GM18499 (cell line): Measurements from ENCODE around the gene MYO1C.

Experiments used
- ATAC-seq: cut with Tn5 transposase; IDR thresholded peaks from one replicate; pipeline ENCODE4 v1.9.1; 2021; ENCODE audit warnings: moderate number of reproducible peaks; ENCODE audit not compliant: insufficient read depth, unreplicated experiment

The MYO1C gene

DNA sequence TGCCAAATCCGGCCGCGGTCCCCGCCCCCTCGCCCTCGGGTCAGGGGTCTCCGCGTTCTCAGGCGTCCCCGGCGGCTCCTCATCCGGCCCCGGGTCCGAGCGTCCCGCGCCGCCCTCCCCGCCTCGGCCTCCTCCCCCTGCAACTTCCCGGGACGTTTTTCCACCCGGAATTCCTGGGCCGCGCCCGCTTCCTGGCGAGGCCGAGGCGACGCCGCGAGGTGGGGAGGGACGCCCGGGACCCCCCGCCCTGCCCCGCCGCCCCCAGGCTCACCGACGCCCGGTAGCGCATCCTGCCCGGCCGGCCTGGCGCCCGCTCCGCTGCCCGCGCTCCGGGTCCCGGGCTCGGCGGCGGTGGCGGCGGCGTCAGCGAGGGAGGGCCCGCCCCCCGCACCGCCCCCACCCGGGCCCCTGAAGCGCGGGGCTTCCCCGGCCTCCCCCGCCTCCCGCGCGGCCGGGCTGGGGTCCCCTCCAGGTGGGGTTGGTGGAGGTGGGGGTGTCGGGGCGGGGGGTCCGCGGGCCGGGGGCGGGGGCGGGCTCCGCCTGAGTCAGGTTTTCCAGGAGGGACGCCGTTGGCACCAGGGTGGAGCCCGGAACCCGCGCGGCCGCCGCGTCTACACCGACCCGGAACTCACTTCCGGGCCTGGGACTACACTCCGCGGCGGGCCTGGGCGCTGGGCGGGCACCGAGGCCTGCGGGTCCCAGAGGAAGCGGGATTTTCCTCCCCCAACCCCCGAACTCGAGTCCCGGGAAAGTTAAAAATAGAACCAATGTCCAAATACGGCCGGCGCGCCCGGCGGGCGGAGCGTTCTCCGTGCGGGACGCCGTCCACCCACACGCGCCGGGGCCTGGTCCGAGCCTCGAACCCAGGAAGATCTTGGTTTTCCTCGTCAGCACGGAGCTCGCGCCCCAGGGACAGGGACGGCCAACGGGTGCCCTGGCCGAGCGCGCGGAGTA is 6.8 kb downstream of the MYO1C start:
- ATAC-seq = no peak

DNA sequence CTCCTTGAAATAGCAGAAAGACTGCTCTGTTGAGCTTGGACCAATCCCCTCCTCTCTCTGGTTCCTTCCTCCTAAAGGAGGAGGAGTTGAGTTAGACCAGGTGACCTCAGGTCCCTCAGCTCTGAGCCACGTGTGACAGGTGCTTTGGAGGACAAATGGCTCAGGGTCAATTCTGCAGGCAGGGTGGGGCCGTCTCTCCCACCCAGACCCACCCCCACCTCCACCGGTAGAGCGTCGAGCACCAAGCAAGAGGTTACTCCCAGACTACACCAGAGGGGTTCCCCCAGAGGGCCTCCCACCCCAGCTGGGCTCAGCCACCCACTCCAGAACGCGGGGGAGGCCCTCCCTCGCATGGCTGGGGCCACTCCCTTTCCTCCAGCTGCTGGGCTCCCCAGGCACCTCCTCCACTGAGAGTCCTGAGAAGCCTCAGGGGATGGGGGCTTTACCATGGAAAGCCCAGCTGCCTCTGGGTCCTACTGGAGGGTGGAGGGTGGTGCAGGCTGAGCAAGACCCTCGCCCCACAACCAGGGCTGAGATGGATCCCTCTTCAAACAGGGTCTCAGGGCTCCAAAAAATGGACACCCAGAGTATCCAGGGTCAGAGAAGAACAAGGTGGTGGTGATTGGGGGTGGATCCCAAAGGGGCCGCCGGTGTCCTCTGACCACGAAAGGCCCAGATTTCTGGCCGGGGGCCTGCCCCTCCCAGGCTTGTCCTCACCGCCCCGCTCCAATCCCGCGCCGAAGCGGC is 7.6 kb downstream of the MYO1C start:
- ATAC-seq = peak; percentile 43

DNA sequence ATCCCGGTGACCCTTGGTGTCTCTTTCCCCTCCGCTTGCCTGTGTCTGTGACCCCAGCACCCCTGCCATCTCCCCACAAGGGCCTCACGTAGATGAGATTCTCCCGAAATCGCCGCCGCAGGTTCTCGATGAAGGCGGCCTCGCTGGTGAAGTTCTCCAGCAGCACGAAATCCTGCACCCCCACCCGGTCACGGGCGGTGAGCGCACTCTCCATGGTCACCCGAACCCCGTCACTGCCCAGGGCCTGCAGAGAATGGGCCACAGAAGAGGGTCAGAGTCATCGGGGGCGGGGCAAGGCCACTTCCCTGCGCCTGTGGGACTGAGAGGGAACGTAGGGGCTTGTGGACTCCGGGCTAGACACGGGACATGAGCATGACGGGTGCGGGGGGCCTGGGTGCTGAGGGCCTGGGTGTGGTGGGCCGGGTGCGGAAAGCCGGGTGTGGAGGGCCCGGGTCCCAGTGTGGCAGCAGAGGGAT is 8.4 kb downstream of the MYO1C start:
- ATAC-seq = no peak

DNA sequence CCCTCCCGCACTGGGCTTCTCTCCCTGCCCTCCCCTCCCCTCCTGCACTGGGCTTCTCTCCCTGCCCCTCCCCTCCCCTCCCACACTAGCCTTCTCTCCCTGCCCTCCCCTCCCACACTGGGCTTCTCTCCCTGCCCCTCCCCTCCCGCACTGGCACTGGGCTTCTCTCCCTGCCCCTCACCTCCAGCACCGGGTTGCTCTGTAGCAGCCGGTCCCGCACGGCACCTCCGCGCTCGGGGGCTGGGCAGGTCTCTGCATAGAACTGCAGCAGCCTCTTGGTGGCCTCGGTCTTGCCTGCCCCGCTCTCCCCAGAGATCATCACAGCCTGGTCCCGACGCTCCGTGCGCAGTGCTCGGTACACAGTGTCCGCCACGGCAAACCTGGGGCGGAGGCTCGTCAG is 9.8 kb downstream of the MYO1C start:
- no peak for ATAC-seq

DNA sequence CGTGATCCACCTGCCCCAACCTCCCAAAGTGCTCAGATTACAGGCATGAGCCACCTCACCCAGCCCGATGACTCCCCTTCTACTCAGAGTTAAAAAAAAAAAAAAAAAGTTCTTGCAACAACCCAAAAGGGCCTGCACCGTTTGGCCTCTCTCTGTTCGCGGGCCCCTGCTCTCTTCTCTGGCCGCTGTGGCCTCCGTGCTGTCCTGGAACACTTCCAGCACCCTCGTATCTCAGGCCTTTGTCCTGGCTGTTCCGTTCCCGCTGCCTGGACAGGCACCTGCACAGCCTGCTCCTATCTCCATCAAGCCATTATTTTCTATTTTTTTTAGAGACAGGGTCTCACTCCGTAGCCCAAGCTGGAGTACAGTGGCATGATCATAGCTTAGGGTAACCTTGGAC is 10.8 kb downstream of the MYO1C start:
- ATAC-seq = no peak

DNA sequence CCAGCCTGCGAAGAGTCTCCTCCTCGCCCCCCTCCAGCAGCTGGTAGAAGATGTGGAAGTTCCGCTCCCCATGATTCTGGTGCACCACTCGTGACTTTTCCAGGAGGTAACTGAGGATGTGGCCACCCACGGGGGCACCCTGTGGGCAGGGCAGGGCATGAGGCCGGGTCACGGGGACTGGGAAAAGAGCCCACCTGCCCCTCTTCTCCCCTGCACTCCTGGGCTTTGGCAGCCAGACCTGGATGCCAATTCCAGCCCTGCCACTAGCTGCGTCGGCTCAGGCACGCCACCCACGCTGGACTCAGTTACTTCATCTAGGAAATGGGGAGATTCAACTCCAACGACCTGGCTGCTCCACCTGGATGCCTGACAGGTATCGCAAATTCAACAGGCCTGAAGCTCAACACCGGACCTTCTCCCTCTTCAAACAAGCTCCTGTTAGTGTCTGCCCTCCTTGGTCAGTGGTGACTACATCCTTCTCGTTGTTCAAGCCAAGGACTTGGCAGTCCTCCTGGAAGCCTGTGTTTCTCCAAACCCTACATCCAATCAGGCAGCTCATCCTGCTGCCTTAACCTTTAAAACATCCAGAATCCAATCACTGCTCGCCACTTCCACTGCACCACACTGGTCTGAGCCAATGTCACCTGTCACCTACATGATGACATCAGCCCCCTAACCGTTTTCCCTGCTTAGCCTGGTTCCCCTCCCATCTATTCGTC is 11.6 kb downstream of the MYO1C start:
- no peak for ATAC-seq

DNA sequence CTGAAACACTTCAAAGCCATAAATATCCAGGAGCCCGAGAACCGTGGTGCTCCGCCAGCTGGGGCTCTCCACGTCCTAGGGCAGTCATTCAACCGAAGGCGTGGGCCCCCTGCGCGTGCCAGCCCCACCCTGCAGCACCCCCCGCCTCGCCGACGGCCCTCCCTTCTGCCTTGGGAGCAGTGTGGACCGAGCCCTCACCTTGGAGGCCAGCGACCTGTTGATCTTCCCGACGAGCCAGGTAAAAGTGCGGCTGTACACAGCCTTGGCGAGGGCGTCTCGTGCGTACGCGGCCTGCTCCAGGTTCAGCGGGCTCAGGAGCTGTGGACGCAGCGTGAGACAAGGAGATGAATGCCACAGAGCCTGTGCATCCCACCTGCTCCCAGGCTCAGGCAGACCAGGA is 14.1 kb downstream of the MYO1C start:
- ATAC-seq = no peak

DNA sequence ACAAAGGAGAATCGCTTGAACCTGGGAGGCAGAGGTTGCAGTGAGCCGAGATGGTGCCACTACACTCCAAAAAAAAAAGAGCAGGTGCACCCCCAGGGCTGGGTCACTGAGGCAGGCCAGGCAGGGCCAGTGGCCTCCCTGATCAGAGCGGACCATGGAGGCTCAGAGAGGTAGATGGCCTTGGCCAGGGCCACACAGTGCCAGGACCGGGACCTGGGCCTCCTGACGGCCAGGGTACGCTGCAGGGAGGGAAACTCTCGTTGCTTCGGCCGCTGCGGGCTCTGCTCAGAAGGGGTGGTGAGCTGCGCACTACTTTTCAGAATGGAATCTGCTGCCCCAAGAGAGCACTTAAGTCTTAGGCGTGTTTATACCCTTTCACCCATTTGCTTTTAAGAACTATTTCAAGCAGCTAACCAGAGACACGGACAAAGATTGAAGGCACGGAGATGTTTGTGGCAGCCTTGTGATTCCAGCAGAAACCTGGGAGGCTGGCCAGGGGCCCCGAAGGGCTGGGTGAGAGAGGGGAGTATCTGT is 17.1 kb downstream of the MYO1C start:
- ATAC-seq = no peak

DNA sequence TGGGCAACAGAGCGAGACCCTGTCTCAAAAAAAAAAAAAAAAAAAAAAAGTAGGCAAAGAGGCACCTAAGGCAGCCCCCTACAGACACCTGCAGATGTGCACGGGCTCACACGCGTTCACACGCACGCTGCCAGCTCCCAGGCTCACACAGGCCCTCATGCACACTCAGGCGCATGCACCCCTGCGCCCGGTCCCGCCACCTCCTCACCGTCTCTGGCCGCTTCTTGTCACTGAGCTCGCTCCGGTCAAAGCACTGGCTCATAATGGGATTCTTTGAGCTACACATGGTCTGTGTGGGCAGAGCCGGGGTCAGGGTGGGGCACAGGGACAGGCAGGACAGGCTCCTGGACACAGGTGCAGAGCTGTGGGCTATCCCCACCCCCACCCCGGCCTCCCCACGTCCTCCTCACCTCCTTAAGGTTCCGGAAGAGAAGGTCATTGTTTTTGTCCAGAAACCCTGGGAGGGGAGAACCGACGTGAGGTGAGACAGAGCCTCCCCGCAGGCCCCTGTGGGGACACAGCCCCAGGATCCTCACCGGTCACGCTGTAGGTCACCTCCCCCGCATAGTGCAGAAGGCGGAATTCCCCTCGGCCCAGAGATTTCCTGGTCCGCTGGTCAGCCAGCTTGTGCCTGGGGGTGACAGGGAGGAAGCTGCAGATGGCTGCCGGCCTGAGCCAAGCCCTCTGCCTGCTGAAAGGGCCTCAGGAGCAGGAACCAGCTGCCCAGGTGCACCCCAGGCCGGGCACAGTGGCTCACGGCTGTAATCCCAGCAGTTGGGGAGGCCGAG is 17.9 kb downstream of the MYO1C start:
- ATAC-seq = no peak

DNA sequence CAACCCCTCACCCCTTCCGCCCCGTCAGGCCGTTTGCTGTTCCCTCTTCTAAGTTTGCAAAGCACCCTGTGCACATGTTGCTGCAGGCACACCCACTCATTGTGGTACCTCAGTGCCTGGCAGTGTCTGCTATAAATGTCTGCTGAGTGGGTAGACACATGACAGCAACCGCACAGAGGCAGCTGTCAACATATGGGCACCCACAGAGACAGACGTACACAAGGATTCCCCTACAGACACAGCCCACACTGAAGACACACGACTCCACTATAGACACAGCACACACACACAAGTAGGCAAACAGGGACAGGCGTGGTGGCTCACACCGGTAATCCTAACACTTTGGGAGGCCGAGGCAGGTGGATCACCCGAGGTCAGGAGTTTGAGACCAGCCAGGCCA is 18.6 kb downstream of the MYO1C start:
- no peak for ATAC-seq

DNA sequence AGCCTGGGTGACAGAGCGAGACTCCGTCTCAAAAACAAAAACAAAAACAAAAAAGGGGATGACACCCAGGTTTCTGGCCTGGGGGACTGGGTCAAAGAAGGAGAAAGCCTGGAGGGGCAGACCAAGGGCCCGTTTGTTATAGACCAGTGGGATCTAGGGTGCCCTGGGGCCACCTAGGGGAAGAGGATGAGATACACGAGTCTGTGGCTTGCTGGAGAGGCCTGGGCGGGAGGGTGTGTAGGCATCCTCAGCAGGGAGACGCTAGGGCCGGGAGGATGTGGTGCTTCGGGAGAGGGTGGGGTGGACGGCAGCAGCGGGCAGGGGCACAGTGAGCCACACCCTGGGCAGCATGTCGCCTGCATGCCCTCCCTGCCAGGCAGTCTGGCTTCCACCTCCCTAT is 19.3 kb downstream of the MYO1C start:
- no peak for ATAC-seq

DNA sequence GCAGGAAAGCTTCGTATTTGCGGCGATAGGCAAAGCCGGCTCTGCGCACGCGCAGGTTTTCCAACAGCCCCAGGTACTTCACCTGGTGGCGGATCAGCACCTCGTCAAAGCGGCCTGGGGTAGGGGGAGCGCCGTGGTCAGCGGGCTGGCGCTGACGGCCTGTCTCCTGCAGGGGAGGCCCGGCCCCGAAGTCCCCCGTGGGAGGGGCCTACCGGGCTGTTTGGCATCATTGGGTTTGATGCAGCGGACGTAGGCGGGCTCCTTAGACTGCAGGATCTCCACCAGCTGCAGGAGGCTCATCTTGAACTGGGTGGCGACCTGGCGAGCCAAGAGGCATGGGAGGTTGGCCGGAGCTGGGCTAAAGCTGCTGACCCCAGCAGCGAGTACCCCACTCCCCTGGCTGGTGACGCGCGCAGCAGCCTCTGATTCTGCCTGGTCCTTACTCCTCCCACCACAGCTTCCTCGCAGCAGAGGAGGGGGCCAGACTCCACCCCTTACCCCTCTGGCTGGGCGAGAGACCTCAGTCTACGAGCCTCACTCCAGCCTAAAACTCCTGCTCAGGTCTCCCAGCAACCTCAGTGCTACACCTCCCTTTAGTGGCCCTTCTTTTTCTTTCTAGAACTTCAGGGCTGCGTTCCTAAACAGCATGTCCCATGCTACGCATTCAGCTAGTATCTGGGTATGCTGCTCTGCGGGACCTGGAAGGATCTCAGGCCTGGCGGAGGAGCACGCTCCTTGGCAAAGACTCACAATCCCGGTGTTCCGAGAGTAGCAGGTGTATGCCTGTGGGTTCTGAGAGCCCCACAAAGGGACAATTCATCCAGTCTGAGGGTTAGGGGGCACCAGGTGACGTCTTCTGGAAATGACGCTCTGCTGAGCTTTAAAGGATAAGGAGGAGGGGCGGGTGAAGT is 20.3 kb downstream of the MYO1C start:
- no peak for ATAC-seq

DNA sequence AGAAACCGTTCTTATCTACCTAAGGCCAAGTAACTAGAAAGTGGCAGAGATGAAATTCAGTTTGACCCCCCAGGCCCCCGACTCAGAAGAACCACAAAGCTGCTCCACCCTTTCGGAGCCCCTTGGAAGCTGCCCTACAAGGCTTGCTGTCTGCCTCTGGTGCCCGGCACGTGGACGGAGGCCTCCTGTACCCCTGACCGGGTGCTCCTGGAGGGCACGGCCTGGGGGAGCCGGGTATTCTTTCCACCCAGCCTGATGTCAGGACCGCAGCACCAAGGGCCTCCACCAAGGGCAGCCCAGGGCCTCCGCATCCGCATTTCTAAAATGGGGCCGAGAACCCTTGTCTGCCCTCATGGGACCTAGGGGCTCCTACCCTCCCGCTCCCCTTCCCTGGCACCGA is 21.0 kb downstream of the MYO1C start:
- no peak for ATAC-seq

DNA sequence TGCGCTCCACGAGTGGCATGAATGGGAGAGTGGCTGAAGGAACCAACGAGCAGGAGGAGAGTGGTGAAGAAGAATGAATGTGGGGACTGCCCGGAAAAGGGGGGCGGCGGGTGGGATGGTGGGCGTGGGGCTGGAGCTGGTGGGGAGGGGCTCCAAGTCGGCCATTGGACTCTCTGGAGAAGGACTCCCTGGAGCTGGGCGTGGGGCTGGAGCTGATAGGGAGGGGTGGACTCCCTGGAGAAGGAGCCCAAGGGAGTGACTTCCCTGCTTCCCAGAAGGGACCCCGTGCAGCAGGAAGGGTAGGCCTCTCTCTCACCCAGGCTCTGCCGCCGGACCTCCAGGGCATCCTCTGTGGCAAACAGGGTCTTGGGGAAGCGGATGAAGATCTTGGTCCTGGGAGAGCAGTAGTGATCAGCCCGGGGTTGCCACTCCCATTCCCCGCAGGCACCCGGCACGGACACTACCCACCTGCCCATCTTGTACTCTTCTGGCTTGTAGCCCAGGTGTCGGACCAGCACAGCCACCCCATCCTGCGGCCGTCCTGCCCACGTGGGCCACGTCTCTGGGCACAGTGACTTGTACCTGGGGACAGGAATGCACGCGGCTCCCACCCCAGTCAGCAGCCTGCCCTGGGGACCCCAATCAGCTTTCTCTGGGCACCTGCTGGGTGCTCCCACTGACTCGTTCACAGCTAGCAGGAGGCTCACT is 21.6 kb downstream of the MYO1C start:
- no peak for ATAC-seq

DNA sequence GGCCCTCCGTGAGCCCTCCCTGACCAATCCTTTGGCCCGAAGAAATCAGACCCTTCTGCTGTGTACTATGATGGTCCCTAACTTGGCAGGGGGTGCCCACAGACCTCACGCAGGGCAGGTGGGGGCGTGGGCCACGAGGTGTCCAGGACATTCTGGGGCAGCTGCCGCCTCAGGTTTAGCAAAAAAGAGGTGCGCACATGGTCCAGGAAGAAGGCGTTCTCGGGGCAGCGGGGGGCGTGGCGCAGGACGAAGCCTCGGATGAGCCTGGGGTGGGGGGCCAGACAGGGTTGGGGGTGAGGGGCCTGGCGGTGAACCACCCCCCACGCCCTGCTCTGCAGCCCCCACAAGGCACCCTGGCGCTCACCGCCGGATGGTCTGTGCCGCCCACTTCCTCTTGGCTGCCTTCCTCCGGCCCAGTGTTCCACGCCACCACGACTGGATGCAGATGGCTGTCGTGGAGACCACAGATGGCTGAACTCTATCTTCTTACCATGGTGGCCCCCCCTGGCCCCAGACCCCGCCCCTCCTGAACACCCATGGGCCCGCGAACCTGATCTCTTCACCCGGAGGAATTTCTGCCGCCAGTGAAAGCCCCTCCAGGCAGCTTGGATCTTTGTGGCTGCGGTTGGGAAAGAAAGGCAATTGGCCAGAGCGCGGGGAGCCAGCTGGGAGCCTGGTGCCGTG is 22.3 kb downstream of the MYO1C start:
- ATAC-seq = no peak

DNA sequence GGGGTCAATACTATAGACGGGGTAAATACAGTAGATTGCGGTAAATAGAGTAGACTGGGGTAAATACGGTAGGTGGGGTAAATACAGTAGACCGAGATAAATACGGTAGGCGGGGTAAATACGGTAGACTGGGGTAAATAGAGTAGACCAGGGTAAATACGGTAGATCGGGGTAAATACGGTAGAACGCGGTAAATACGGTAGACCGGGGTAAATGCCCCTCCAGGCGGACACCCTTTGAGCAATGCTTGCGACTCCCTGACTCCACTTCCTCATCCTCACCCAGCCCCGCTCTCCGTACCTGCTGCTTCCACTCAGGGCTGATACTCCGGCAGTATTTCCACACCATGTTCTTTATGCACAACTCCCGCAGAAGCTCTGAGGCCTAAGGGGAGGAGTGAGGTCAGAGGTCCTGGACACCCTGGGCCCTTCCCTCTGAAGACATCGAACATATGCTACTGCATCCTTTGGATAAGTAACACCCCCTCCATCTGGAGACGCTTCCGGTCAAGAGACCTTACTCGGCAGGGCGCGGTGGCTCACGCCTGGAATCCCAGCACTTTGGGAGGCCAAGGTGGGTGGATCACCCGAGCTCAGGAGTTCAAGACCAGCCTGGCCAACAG is 23.1 kb downstream of the MYO1C start:
- no peak for ATAC-seq

DNA sequence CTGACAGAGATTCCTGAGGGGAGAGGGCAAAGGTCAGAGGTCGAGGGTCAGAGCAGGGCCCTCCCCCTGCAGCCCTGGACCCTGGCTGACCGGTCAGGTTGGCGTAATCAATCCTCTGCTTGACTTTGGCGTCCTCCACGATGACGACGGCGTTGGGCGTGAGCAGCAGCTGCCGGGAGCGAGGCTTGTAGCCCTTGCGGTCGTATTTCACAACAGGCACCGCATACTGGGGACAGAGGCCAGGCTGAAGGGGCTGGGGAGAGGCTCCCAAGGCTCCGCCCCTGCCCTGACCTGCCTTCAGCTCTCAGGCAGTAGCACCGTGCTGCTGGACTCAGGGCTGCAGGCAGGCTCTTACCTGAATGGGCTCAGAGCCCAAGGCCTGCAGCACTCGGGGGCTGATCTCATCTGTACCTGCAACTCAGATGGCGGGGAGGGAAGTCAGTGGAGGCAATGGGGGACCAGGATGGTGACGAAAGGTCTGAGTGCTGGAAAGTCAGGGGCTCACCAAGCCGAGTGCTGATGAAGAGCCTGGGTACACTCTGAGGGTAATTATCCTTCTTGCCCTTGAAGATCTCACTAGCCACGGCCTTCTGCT is 24.5 kb downstream of the MYO1C start:
- ATAC-seq = no peak
